NCI-H2227 (cell line): Measurements from ENCODE around the gene RREB1.

ENCODE experiments used
- DNase-seq: peaks from one replicate; lab custom pipeline; 2025; ENCODE audit not compliant: unreplicated experiment; lab: John Stamatoyannopoulos, UW

Gene RREB1

DNA sequence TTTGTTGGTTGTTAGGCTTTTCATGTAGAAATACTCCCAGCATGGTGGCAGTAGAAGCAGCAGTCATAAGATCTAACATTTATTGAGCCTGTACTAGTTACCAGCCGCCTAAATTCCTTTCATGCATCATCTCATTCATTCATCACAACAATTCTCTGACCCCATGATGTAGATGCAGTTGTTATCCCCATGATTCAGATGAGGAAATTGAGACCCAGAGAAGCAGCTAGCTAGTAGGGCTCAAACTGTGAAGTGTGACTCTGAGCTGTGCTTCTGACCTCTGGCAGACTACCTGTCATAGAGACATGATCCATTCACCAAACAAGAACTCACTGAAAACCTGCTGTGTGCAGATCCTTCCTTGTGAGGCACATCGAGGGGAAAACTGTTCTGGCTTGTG is 16.9 kb downstream of the RREB1 start:
- DNase-seq, result no peak

DNA sequence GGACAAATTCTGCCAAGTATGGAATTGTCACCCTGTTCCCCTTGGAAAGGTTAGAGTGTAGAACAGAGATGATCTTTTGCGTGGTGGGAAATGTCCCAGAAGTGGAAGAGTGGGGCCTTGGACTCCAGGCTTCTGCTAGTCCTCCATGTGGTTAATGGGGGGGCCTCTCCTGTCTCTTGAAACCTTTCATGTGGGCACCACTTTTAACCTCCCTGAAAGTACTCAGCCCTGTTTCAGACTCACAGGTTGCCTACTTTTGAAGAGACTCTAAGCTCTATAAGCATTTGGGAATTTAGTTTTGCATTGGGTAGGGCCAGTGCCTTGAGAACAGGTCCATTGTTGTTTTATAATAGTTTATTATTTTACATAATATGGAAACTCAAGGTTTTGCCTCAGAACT is 17.5 kb downstream of the RREB1 start:
- DNase-seq, result no peak

GRCh38 chr6:7126754-7127153 is 19.0 kb downstream of the RREB1 start:
- DNase-seq, result no peak

DNA sequence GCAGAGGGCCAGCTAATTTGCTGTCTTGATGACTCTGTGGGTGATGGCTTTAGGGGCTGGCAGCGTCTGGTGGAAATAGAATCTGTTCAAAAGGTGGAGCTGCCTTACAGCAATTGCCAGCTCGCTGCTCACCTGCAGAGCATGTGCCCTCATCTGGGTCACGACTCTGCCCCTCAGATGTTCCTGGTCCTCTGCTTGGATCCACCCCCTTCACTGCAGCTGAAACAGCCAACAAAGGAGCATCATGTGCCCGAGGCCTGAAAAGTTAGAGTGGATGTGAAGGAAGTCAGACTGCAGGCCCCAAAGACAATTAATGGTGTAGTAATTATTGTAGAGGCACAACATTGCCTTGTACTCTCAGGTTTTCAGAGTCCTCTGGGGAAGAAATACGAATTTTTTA is 19.9 kb downstream of the RREB1 start:
- DNase-seq, result no peak

GRCh38 chr6:7129360-7129759 is 21.6 kb downstream of the RREB1 start:
- DNase-seq, result no peak

DNA sequence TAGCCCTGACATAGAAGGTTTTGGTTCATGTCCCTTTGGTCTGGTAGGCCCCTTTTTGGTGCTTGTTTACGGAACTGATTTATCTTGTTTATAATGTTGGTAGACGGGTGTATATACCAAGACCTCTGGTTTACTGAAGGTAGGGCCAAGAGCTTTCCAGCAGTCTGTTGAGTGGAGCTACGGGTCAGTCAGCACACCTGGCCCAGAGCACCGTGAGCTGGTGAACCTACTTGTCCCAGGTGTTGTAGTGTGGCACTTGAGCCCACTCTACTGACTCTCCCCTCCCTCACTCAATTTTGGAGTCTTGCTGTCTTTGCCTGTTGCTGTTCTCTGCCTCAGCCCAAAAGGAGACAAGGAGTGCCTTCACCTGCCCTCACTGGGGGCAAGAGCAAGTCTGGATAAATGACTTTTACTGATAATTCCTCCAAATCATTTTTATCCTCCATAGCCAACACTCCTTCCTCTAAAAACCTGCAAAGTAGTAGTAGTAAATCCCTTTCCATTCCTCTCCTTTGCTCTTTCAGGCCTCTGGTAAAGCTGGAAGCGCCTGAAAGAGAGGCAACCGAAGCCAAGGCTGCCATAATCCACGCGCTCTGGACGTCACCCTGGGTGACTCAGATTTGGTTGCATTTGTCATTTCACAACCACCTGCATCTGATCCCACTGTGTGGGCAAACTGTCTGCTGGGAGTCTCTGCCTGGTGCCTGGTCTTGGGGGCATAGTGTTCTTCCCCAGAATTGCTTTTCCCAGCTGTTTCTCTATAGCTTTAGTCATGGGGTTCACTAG is 22.2 kb downstream of the RREB1 start:
- DNase-seq, result no peak

DNA sequence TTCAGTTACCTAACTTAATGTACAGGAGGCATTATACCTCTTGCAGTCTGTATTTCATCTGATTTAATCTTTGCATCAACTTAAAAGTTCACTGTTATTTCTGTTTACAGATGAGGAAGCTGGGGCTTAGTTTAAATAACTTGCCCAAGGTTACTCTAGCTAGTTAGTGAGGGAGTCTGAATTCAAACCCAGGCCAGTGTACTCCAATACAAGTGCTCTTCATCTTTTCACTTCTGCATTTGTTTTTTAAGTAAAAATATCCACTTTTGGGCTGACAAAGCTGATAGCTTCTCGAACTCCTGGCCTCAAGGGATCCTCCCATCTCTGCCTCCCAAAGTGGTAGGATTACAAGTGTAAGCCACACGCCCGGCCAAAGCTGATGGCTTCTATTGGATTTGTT is 23.6 kb downstream of the RREB1 start:
- no peak for DNase-seq

- no peak for DNase-seq
Measured at GRCh38 chr6:7132398-7133035, 24.8 kb downstream of the RREB1 start.

GRCh38 chr6:7134999-7135745 is 27.4 kb downstream of the RREB1 start:
- no peak for DNase-seq

DNA sequence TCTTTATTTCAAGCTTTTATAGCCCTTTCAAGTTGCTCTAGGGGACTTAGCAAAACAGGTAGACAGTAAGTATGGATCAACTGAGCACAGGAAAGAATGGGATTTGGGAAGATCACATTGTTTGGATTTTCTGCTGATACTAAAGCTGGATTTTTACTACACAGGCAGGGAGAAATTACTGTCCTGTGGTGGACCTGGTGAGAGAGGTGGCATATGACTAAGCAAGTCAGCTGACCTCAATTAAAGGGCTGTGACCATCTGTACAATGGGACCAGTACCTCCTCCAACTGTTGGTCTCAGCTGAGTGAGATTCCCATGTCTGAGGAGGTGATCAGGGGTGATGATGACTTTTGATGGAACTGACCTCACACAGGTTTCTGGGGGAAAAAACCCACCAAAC is 28.0 kb downstream of the RREB1 start:
- no peak for DNase-seq

DNA sequence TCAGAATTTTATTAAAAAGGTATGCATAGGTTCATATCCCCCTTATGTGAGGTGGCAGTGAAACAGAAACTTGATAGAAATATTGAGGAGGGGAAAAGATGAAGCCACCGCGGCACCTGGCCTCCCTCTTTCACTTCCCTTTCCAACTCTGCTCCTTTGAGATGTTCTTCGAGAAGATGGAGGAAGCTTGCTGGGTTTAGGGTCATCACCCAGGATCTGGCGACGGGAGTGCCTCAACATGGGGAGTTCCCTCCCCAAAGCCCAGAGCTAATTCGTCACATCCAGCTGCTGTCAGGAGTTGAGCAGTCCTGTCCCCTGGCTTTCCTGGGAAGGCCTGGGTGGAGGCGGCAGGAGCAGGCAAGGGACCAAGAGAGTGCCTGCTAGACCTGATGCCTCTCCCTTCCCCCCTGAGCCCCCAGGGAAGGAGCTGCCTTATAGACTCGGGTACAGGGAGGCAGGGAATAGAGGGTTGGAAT is 29.1 kb downstream of the RREB1 start:
- no peak for DNase-seq

DNA sequence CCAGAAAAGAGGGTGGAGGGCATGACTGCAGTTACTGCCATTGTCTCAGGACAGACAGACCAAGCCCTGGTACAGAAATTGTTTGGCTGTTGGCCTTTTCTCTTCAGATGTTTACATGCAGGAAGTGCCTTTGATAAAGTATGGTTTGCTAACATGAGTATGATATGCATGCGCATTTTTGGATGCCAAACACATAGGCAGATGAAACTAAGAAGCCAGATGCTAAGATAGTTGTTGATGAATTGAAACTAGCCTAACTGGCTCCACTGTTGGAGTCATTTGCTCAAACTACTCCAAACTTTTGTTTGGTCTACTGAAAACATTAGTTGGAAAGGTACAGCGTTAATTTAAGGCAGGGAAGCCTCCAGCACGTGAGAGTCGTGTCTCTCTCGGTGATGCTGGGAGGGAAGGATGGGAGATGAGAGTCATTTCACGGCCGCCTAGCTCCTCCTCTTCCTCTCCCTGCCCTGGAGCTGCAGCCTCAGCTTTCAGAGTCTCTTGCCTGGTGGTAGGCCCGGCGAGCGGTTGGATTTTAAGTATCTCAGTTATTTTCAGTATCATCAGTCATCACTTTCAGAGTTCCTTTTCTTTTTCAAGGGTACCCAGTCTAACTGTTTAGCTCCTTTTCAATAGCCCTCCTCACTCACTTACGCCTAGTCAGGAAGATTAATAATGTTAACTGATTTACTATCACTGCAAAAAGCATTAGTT is 29.7 kb downstream of the RREB1 start:
- peak; percentile 34 for DNase-seq

- DNase-seq, result no peak
Measured at GRCh38 chr6:7138046-7138531, 30.3 kb downstream of the RREB1 start.

- DNase-seq, result peak; percentile 9
Measured at GRCh38 chr6:7138921-7139358, 31.2 kb downstream of the RREB1 start.

DNA sequence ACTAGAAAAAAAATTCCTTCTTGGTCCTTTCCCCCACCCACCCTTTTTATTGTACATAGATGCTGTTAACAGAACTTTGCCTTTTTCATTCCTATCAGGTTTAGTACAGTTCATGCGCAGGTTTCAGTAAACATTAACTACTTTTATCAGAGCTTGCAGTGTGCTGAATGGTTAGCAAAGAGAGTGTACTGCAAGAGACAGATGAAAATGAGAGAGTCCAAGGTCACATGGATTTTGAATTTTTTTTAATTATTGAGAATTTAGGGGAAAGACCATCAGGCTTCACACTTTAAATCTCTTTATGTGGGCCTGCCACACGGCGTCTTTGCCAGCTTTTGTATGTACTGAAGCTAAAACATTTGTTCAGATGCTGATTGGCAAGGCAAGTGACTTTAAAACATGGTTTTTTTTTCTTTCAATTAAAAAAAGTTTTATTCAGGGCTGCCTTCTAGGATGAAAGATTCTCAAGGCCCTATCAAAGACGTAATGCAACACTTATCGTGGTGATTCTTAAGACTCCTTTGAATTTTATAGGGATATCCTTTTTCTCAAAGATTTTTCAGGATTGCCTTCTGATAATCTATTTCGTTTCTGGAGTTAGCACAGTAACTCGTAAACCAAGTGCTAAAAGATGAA is 32.2 kb downstream of the RREB1 start:
- DNase-seq, result no peak

GRCh38 chr6:7140631-7141378 is 33.0 kb downstream of the RREB1 start:
- DNase-seq, result peak; percentile 88

GRCh38 chr6:7142228-7142801 is 34.6 kb downstream of the RREB1 start:
- DNase-seq, result no peak

DNA sequence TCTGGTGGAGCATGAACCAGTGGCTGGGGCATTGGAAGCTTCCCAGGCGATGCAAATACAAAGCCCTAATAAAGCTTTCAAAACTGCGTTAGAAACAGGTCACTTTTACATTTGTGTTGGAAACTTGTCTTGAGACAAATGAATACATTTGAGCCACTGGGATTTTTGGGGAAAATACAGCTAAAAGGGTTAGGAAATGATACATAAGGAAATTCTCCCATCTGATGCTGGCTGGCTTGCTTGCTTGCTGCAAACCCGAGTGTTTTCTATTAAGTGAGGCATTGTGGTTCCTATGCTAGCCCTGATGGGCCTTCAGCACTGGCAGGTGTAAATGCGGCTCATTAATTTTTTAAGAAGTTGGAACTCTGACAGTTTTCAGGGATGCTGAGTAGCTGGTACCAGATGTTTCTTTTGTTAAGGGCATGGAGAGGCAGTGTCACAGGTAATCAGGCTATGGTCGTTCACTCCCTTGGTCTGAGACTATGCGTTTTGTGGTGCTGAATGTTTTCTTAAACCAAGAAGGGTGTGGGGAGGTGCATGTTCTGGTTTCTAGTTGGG is 35.2 kb downstream of the RREB1 start:
- DNase-seq, result no peak

- peak; percentile 30 for DNase-seq
Measured at GRCh38 chr6:7143476-7143974, 35.8 kb downstream of the RREB1 start.
